ENCODE data around the gene PIGL. TPM values are rescaled to one million over a fixed set of nuclear protein-coding genes. Genes with fewer than 3 reads are reported as not detected.
"Not testable (repeated sequence)": the region's sequence is repeated elsewhere in the genome, so short reads cannot be mapped to it uniquely, and the experiment has no call there.

PIGL gene
- total RNA-seq: 8.9 and 11.8 TPM in 2 replicates

- peak; percentile 91 to 94 for DNase-seq (ENCODE audit: low read depth in 2 of 2)
Observed at GRCh38 chr17:16217002-16217635, at the start of gene PIGL. Gene PIGL (plus strand): TSS chr17:16217210. CDS start chr17:16217227, 17 bp downstream.

DNA sequence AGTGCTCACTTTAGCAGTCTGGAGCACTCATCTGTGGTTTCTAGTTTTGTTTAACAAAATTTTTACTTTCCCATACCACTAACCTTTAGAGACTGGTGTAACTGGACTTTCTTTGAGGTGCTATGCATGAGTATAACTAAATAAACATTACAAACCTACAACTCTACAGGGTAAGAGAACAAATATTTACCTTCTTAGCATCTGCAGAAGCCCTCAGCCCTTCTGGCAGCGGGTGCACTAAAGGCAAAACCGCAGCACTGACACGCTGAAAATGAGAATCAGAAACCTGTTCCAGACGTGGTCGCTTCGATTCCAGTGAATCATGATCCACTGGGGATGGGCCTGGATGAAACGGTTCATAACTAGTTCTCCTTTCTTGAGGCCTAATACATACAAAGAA lies 45.4 kb upstream of the PIGL start:
- no peak for DNase-seq (ENCODE audit: low read depth in 2 of 2)

DNA sequence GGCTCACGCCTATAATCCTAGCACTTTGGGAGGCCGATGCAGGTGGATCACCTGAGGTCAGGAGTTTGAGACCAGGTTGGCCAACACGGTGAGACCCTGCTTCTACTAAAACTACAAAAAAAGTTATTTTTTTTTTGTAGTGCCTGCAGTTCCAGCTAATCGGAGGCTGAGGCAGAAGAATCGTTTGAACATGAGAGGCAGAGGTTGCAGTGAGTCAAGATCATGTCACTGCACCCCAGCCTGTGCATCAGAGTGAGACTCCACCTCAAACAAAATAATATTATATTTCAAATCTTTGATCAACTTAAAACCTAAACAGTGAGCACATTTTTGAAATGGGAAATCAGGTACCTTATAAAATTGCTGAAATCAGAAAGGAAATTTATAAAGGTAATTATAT lies 38.2 kb upstream of the PIGL start:
- no peak for DNase-seq (ENCODE audit: low read depth in 2 of 2)

- no peak for DNase-seq (ENCODE audit: low read depth in 2 of 2)
Observed at GRCh38 chr17:16181581-16181980, 35.4 kb upstream of the PIGL start.

DNA sequence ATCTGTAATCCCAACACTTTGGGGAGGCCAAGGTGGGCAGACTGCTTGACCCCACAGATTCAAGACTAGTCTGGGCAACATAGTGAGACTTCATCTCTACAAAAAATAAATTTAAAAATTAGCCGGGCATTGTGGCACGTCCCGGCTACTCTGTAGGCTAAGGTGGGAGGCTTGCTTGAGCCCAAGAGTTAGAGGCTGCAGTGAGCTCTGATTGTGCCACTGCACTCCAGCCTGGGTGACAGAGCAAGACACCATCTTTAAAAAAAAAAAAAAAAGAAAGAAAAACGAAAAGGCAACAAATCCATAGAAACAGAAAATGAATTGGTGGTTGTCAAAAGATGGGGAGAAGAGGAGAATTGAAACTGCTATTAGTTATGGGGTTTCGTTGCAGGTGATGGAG lies 29.4 kb upstream of the PIGL start:
- no peak for DNase-seq (ENCODE audit: low read depth in 2 of 2)

DNA sequence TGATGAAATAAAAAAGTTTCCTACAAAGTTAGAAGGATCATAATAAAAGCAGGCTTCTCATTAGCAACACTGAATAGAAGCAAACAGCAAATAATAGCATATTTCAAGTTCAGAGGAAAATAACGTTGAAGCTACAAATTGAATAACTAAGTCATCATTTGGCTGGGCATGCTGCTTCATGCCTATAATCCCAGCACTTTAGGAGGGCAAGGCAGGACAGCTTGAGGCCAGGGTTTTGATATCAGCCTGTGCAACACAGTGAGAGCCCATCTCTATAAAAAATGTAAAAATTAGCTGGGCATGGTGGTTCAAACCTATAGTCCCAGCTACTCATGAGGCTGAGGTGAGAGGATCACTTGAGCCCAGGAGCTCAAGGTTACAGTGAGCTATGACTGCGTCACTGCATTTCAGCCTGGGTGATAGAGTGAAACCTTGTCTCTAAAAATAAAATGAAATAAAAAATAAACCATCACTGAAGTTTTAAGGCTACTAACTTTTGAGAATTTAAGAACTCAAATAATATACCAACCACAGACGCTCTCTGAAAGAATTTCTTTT lies 27.1 kb upstream of the PIGL start:
- DNase-seq (ENCODE audit: low read depth in 2 of 2): no peak

- DNase-seq (ENCODE audit: low read depth in 2 of 2): peak in 1 of 2 donors; percentile 22
Observed at GRCh38 chr17:16190703-16191360, 26.2 kb upstream of the PIGL start.

- DNase-seq (ENCODE audit: low read depth in 2 of 2): peak; percentile 76 to 96
Observed at GRCh38 chr17:16191604-16192003, 25.4 kb upstream of the PIGL start.

DNA sequence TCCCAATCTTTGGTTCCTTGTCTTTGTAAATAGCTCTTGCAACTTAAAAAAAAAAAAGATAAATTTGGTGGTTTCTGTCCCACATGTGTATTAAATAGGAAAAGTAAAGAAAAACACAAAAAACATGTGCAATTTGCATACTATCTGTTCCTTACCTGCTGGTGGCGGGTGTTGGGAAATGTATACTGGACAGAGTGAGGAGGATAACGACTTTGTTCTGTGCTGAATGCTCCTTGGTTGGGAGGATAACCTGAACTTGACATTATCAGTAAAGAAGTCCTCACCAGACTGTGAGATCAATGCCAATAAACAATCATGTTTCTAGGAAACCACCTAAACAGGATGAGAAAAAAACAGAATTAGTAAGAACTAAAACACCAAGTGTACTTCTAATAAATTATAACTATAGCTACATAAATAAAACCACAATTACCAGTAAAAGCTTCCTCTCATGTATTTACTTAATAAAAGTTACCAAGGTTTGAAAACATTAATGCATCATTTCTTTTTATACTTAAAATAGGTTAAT lies 22.6 kb upstream of the PIGL start:
- DNase-seq (ENCODE audit: low read depth in 2 of 2): peak in 1 of 2 donors; percentile 35

DNA sequence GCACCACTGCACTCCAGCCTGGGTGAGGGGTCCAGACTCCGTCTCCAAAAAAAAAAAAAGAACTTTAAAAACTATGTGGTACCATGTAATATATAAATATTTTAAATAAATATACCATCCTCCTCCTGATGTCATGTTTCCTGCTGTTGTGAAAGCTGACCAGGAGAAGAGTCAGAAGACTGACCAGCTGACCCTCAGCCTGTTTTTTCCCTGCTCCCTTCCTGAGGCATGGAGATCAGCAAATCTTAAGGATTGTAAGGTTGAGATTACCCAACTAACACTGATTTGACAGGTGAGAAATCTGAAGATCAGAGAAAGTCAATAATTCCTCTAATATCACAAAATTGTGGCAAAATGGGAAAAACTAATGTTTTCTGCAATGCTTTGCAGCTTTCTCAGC lies 19.7 kb upstream of the PIGL start:
- peak in 1 of 2 donors; percentile 56 for DNase-seq (ENCODE audit: low read depth in 2 of 2)

GRCh38 chr17:16199093-16199492 lies 17.9 kb upstream of the PIGL start:
- peak in 1 of 2 donors; percentile 72 for DNase-seq (ENCODE audit: low read depth in 2 of 2)

DNA sequence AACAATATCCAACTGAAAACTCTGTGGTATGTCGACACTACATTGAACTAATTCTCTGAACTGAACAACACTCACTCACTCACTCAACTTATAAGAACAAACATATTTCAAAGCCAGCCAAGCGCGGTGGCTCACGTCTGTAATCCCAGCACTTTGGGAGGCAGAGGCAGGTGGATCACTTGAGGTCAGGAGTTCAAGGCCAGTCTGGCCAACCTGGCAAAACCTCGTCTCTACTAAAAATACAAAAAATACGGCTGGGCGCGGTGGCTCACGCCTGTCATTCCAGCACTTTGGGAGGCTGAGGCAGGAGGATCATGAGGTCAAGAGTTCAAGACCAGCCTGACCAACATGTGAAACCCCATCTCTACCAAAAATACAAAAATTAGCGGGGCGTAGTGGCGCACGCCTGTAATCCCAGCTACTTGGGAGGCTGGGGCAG lies 15.3 kb upstream of the PIGL start:
- not testable (repeated sequence) for DNase-seq (ENCODE audit: low read depth in 2 of 2)

GRCh38 chr17:16202554-16203500 lies 14.2 kb upstream of the PIGL start:
- not testable (repeated sequence) for DNase-seq (ENCODE audit: low read depth in 2 of 2)

GRCh38 chr17:16204763-16205162 lies 12.2 kb upstream of the PIGL start:
- not testable (repeated sequence) for DNase-seq (ENCODE audit: low read depth in 2 of 2)

- DNase-seq (ENCODE audit: low read depth in 2 of 2): no peak
Observed at GRCh38 chr17:16211590-16211989, 5.4 kb upstream of the PIGL start.

DNA sequence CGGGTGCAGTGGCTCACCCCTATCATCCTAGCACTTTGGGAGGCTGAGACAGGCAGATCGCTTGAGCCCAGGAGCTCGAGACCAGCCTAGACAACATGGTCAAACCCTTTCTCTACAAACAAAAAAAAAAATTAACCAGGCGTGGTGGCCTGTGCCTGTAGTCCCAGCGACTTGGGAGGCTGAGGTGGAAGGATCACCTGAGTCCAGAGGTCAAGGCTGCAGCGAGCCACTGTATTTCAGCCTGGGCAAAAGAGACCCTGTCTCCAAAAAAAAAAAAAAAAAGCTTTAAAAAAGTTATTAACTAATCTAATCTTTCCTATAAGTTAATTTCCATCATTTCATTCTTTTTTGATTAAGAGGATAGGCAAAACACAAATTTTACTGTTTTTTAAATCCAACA lies 4.2 kb upstream of the PIGL start:
- no peak for DNase-seq (ENCODE audit: low read depth in 2 of 2)

DNA sequence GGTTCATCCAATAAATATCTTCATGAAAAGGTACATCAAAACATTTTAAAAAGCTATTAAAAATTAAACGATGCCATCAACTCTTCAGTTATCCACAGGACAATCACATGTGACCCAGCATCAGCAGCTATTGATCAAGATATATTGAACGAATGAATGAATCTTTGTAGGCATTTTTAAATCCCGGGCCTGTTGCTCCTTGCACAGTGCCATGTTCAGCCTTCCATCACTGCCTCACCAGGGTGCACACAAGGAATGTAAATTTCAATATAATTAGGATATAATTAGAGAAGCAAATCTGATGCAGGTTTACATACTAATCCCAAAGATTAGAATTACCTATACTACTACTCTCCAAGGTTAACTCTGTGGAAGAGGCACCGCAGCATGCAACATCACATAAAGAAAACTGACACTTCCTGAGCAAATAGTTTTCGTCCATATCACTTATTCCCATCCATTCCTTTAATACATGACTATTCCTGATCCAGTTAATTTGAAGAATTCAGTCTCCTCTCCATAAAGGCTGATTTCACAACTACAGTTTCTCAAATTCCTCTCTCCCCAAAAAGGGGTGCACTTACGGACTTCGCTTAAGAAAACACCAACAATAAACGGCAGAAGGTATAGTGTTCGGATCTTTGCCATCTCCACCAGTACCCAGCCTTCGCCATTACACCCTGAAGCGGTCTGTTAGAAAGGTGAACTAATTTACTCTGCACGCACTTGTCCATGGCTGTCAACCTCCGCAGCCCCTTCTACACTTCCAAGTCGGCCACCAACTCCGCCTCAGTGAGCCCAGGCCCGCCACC lies 2.6 kb upstream of the PIGL start:
- DNase-seq (ENCODE audit: low read depth in 2 of 2): no peak

DNA sequence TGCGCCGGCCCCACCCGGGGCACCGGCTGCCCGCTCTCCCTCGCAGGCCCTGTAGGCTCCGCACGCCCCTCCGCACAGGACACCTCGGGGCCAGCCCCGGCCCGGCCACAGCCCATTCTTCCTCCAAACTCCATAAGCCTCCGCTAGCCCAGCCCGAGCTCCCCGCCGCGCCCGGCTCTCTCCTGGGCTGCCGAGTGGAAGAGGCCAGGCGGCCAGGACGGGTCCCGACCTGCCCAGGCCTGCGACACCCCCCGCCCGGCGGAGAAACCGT lies 2.1 kb upstream of the PIGL start:
- peak in 1 of 2 donors; percentile 60 for DNase-seq (ENCODE audit: low read depth in 2 of 2)

GRCh38 chr17:16215273-16215964 lies 1.6 kb upstream of the PIGL start, which contains the start of gene NCOR1:
Gene NCOR1 (minus strand): TSS chr17:16215534. CDS start chr17:16194569, 20,965 bp downstream.
- peak; percentile 68 to 94 for DNase-seq (ENCODE audit: low read depth in 2 of 2)

DNA sequence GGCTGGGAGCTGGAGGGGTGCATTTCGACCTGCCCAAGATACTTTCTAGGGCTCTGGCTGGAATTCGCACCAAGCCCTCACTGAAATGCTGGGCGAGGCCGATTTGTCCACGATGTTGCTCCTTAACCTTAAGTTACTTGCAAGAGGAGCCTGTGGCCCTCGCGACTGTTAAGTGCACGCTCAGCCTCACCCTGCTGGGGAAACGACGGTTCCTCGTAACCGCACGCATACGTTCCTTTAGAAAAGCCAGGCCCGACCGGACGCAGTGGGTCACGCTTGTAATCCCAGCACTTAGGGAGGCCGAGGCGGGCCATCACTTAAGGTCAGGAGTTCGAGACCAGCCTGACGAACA lies 1.1 kb upstream of the PIGL start:
- DNase-seq (ENCODE audit: low read depth in 2 of 2): no peak

Measured in dermis microvascular lymphatic vessel endothelial cell (primary cell).